IPS-11a (cell line): ENCODE data around the gene FGB.
A peak's percentile ranks its signal among the peaks of the same experiment; 100 is the strongest.

Experiments
- H3K4me3 ChIP-seq: one replicate; pipeline ENCODE4 v1.5.1; 2013; ENCODE audit warnings: low read depth, low read length, control low read depth

Gene FGB

DNA sequence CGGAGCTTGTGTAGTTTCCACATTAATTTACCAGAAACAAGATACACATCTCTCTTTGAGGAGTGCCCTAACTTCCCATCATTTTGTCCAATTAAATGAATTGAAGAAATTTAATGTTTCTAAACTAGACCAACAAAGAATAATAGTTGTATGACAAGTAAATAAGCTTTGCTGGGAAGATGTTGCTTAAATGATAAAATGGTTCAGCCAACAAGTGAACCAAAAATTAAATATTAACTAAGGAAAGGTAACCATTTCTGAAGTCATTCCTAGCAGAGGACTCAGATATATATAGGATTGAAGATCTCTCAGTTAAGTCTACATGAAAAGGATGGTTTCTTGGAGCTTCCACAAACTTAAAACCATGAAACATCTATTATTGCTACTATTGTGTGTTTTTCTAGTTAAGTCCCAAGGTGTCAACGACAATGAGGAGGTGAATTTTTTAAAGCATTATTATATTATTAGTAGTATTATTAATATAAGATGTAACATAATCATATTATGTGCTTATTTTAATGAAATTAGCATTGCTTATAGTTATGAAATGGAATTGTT lies at the start of gene FGB:
FGB (plus strand) TSS at position 315 of the 558 bp plus-strand sequence; CDS start at position 323, 8 bp downstream.
- no peak within 1 kb of the TSS for H3K4me3 ChIP-seq

DNA sequence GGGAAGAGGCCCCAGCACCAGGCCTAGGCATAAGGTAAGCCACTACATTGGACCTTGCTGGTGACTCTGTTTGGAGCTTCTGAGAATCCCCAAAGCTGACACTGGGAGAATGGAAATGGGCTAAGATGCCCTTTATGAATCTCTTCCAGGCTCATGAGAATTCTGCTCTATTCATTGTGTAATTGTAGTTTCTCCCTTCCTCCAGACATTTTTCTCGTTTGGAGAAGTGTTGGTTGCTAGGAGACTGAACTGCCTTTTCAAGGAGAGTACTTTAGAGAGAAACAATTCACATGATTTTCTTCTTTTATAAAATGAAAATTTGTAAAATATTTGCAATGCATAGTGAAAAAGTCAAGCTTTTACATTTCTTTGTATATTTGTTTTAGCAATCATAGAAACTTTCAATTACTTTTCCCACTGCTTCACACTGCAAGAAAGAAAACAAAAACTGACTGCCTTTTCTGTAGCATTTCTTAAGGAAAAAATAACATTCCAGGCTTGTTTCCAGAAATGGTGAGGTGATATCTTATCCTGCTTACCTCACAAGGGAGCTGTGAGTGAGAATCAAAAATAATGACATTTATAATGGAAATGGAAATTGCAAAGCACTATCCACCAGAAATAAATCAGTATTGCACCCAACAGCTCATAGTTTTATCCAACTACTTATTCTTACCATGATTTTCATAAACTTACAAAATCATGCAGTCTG lies 46.3 kb upstream of the FGB start:
- H3K4me3 ChIP-seq: no peak overlapping the region

GRCh38 chr4:154517591-154517990 lies 45.2 kb upstream of the FGB start:
- H3K4me3 ChIP-seq: no peak overlapping the region

DNA sequence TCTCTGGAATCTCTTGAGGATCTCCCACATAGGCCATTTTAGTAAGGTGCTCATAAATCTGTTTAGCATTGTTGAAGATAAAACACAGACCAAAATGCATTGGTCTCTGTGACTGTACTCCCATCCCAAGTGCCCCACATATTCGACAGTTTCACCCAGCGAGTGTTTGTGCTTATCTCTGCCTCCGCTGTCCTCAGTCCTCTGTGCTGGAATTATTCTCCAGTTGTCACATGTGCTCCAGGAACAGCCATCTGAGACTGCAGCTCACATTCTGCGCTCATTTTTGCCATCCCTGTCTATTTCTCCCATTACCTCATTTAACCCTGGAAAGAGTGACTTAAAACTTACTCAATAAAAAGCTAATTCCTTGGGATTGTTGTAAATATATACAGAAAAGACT lies 43.6 kb upstream of the FGB start:
- H3K4me3 ChIP-seq: no peak overlapping the region

GRCh38 chr4:154521607-154522006 lies 41.2 kb upstream of the FGB start:
- H3K4me3 ChIP-seq: no peak overlapping the region

- no peak overlapping the region for H3K4me3 ChIP-seq
Measured at GRCh38 chr4:154526151-154526550, 36.7 kb upstream of the FGB start.

DNA sequence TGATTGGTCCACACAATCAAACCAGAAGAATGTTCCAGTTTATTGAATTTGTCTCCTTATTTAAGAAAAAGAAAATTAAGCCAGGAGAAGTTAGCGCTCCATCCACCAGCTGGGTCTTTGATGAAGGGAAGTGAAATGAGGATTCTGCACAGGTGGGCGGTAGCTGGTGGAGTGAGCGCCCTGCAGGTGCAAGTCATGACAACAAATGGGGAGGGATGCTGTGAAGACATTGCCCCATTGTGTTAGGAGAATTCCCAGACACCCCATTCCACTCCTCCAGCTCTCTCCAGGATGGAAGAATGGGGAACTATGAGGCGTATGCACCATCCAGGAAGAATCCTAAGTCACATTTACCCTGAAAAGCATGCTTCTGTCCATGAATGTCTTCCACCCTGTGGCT lies 35.5 kb upstream of the FGB start:
- no peak overlapping the region for H3K4me3 ChIP-seq

- H3K4me3 ChIP-seq: no peak overlapping the region
Measured at GRCh38 chr4:154528869-154529268, 33.9 kb upstream of the FGB start.

DNA sequence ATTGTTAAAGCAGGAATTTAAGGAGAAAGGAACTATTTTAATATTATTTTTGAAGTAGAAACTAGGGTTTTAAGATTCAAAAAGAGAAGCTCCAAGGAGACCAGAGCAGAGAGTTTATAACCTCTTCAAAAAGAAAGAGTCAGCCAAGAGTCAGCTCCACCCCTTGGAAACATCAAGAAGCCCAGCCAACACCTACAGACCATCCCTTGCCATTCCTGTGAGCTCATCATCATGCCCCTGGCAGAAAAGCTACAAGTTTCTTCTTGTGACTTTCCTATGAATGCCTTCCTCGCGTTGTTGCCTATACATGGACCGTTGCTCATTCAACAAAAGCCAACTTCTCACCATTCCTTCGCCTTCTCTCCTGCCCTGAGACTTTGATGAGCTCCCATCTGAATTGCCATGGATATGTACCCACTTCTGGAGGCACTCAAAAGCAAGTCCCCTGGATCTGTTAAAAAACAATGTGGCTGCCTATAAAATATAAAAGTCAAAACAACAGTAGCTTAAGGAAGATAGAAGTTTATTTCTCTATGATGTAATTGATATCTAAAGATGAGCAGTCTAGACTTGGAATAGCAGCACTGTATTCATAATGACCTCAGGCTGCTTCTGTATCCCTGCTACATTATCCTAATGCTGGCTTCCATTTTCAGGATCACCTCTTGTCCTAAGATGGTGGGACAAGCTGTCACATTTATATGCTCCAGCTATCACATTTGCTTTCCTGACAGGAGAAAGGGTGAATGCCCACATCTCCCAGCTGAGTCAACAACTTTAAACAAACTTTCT lies 32.9 kb upstream of the FGB start:
- H3K4me3 ChIP-seq: no peak overlapping the region

- H3K4me3 ChIP-seq: no peak overlapping the region
Measured at GRCh38 chr4:154534296-154534695, 28.5 kb upstream of the FGB start.

GRCh38 chr4:154542271-154542879 lies 20.4 kb upstream of the FGB start:
- no peak overlapping the region for H3K4me3 ChIP-seq

DNA sequence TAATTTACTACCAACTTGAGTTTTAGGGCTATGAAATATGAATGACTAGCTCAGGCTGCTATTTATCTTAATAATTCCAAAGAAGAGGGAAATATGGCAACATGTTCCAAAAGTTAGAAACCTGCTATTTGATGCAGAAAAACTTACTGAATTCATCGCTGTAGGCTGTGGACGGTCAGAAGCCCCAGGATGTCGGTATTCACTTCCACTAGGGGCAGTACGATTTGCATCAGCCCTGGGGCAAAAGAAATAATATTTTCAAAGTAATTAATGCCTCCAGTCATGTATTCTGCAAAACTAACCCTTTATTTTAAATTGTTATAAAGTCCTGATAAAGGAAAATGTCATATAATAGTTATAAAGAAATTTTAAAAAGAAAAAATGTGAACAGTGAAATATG lies 17.1 kb upstream of the FGB start:
- no peak overlapping the region for H3K4me3 ChIP-seq

DNA sequence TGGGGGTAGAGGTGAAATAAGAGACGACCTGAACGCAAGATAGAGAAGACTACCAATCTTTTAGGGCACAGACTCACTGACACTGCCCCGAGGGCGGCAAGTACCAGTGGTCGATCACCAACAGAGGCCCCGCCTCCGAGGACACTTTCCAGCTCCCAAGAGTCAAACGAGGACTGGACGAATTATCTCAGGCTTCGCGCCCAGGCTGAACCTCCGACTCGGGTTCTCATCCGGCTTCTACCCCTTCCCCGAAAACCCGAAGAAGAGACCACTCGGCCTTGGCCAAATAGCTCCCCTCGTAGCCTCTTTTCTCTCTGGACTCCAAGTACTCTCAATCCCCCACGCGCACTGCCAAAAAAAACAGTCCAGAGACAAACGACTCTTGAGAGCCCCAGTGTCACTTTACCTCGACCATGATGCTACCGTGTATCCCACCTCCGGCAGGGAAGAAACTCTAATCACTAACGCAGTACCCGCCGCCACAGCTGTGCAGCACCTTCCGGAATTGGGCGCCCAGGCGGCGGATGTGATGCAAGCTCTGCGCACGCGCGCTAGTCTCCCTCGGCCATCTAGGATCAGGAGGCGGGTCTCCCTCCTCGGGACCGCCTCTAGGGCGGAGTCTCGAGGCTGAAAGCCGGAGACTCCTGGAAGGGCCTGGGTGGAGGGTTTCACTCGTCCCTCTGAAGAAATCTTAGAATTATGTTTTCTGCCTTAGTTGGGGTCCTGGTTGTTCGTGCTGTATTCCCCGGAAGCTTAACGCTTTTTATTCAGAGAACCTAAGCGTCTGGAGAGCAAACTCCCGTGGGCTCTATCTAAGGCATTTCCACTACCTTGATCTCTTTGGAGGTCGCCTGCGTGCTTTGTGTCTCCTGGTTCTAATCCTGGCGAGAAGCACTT lies 12.7 kb upstream of the FGB start, which contains the start of gene PLRG1:
PLRG1 (minus strand) TSS at position 507 of the 897 bp plus-strand sequence; CDS start at position 415, 92 bp downstream.
- H3K4me3 ChIP-seq: peak within 1 kb of the TSS; percentile 95

DNA sequence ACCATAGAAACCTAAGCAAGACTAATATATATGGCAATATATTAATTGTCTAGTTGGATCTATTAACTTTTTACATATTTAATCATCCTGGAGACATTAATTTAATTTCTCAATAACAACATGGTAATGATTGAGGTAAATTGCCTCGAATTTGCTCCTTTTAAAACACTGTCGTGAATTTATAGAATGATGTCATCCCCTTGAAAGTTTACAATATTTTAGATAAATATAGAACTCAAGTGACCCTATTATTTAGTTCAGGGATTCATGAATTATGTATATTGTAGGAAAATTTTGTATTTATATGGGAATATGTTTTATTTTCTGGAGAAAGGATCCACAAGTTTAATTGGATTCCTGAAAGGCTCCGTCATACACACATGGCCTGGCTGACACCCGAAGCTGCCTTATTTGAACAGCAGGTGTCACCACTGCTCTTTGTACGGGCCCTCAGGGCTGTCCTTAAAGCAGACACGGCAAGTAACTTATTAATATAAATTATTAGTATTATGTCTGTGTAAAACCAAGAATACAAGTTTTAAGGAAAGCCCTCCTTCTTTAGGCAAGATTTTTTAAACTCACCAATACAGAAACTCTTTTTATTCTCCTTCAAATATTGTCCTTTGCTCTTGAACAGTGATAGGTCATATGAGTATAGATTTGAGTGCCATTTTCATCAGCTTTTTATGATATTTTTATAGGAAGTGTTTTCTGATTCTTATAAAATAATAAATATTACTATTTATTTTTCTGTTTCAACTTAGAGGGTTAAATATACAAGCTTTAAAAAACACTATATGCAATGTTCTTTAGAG lies 10.7 kb upstream of the FGB start:
- no peak overlapping the region for H3K4me3 ChIP-seq

DNA sequence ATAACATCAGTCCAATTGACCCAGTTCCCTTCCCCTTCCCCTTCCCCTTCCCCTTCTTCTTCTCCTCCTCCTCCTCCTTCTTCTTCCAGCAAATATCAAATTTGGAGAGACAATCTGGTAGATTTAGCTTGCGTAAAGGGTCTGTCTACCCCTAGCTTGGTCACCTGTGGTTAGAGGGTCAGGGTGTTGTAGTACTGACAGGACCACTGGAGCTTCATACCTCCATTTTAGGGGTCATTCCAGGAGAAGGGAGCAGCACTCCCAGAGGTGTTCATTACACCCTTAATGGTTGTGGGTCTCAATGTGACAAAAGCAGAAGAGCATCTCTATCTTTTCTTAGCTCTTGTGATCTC lies 3.7 kb upstream of the FGB start:
- no peak overlapping the region for H3K4me3 ChIP-seq

DNA sequence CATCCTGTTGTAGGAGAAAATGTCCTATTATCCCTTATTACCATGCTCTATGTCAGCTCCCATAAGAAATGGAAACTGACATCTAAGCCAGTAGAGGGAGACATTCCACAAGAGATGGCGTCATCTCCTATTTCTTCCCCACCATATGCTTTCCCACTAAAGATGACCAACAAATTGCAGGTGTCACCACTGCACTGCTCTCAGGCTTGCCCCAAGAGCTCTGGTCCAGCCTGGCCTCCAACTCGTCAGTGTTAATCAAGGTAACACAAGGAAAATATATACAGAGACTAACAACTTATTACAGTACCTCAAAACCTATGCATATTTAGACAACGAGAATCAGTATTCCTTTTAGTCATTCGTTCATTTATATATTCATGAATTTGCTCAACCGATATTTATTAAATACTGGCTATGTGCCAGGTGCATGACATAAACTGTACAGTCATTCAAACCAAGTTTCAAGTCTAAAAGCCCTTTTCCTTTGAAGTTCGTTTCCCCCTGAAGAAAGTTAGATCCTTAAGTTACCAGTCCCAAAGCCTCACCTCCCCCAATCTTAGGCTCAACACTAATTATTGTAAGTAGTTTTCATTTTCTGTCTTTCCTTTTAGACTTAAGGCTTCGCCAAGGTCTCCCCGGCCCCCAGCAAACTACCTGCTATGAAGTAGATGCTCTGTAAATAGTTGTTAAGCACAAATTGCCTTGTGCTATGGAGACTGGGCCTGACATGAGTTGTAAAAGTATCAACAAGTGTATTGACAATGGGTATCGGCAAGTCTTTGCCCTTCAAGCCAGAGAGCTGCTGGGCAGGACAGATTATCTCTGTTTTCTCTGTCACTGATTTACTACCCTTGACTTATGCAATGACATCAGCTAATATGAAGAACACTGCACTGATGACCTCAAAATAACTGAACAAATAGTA lies 3.1 kb upstream of the FGB start:
- no peak overlapping the region for H3K4me3 ChIP-seq

- H3K4me3 ChIP-seq: no peak overlapping the region
Measured at GRCh38 chr4:154560419-154560801, 2.4 kb upstream of the FGB start.

GRCh38 chr4:154560824-154561231 lies 2.0 kb upstream of the FGB start:
- H3K4me3 ChIP-seq: no peak overlapping the region

- no peak overlapping the region for H3K4me3 ChIP-seq
Measured at GRCh38 chr4:154564311-154564710, 1.5 kb downstream of the FGB start.
